ENCODE data around the gene RXRA. TPM values are rescaled to one million over a fixed set of nuclear protein-coding genes. Genes with fewer than 3 reads are reported as not detected.

Gene RXRA
- total and polyA plus RNA-seq, 2 of the 4 experiments (the other 2 are of a cell fraction): 7.5 to 17.9 TPM

GRCh38 chr9:134441227-134442084 is 115.2 kb downstream of the RXRA start:
- Histone ChIP-seq H2BK120ac (ENCODE audit: low read depth, low read length) (no peak overlapping the region), H3K9me3 (ENCODE audit: control insufficient read depth, insufficient read depth, low read length) (peaks cover 3% of the 10 kb centered on the region; the same call in 1 of the 2 replicates), H3K4ac (ENCODE audit: low read depth, low read length) (0 out of 2 replicates have a peak overlapping the region, but pooled peaks have one; percentile 23), H4K5ac (ENCODE audit: low read depth, low read length) (no peak overlapping the region), H4K8ac (ENCODE audit: low read depth in 2 of 2, low read length in 2 of 2) (no peak overlapping the region), H2AK9ac (replicated peaks; ENCODE audit: low read depth, low read length, poor library complexity) (peak overlapping the region; percentile 81), H2BK5ac (ENCODE audit: low read depth, low read length, poor library complexity, severe bottlenecking) (no peak overlapping the region), H3K36me3 (ENCODE audit: control insufficient read depth, insufficient read depth, low read length) (peaks cover 3% of the 10 kb centered on the region; the same call in 1 of the 2 replicates), H2BK15ac (ENCODE audit: low read depth, low read length) (no peak overlapping the region), H3K79me1 (ENCODE audit: low read depth in 1 of 2, low read length in 2 of 2) (no peaks in the 10 kb centered on the region), H3K27me3 (ENCODE audit: control insufficient read depth, insufficient read depth, low read length) (no peaks in the 10 kb centered on the region), H3K9ac (ENCODE audit: low read depth, low read length) (no peak overlapping the region), H4K91ac (ENCODE audit: insufficient read depth, low read depth, low read length) (no peak overlapping the region), H4K20me1 (ENCODE audit: insufficient read depth, low read length) (peaks cover 9% of the 10 kb centered on the region), H3K23ac (ENCODE audit: low read depth, low read length) (no peak overlapping the region; the same call in 1 of the 2 replicates), H3K4me1 (ENCODE audit: control insufficient read depth, insufficient read depth, low read length) (peaks cover 17% of the 10 kb centered on the region), H3K4me2 (ENCODE audit: low read depth, low read length) (no peak overlapping the region), H3K27ac (ENCODE audit: insufficient read depth, low read length) (no peak overlapping the region), H3K4me3 (ENCODE audit: insufficient read depth, low read depth, low read length) (no peak overlapping the region), H3K14ac (replicated peaks; ENCODE audit: low read depth, low read length) (no peak overlapping the region), H3K56ac (ENCODE audit: extremely low read depth, insufficient read depth, low read length) (no peak overlapping the region), H3K18ac (ENCODE audit: low read depth, low read length) (no peak overlapping the region), H2BK20ac (ENCODE audit: low read depth, low read length) (0 out of 2 replicates have a peak overlapping the region, but pooled peaks have one; percentile 29), H2AK5ac (ENCODE audit: low read depth, low read length) (no peak overlapping the region), H2AFZ (replicated peaks; ENCODE audit: low read length, poor library complexity) (peak overlapping the region; percentile 80), H3K9me1 (ENCODE audit: insufficient read depth, low read length) (peaks cover 4% of the 10 kb centered on the region; the same call in 1 of the 2 replicates)
- in situ Hi-C loops (cut with MboI; ENCODE audit: low sequenced_read_pairs) (loop anchor here (5.0 kb wide), 1 partner anchor 274 kb away; no protein-coding TSS in a partner anchor), intact Hi-C loops (cut with micrococcal nuclease) (loop anchor here (2.0 to 10.0 kb wide), 2 partner anchors 115 to 377 kb away; partner anchors contain the start of genes BRD3 and RXRA), dilution Hi-C loops (cut with HindIII; ENCODE audit: low sequenced_read_pairs, unreplicated experiment) (no loop called here)
- ChIA-PET CTCF (interaction anchor here (1.0 to 2.8 kb wide), 3 partner anchors 266 to 270 kb away, joined by 3 to 27 read pairs (median 3); no protein-coding TSS in a partner anchor), POLR2A (ENCODE audit: unreplicated experiment) (no interaction called here)
- no peak for DNase-seq
- BruUV-seq (replicated peaks): no TSS peak
- WGBS, 2 experiments (ENCODE audit: extremely low coverage in 2 of 2, insufficient read length in 1 of 2): 82% methylated on average over 18 of the region's 26 CpGs; no CpG with 5 or more reads in 1 of the 2 experiments
- TF ChIP-seq POLR2A (IDR thresholded peaks at IDR 0.05; ENCODE audit: low read depth, low read length) (no peak), BHLHE40 (IDR thresholded peaks at IDR 0.05; ENCODE audit: low read depth, low read length) (no peak), CEBPB (IDR thresholded peaks at IDR 0.05; ENCODE audit: low read depth, low read length) (no peak), MAZ (IDR thresholded peaks at IDR 0.05; ENCODE audit: borderline replicate concordance, low read depth, low read length) (no peak), ELK1 (IDR thresholded peaks at IDR 0.05; ENCODE audit: borderline replicate concordance, low read depth, low read length) (no peak)
- no peak for ATAC-seq (ENCODE audit: low read depth)
